Progenitor cell of endocrine pancreas (in vitro differentiated cells): ENCODE results near the gene C4BPA. TPM values are rescaled to one million over a fixed set of nuclear protein-coding genes. Genes with fewer than 3 reads are reported as not detected.

ENCODE experiments used
- DNase-seq: peaks from one replicate; pipeline ENCODE4 v3.0.0; 2021; ENCODE audit warnings: low spot score; ENCODE audit not compliant: unreplicated experiment
- H3K27ac Mint-ChIP-seq: 2 replicates; pipeline ENCODE4 v1.8.0; 2021; ENCODE audit warnings: mild to moderate bottlenecking, moderate library complexity, mixed read lengths
- H3K27me3 Mint-ChIP-seq: 2 replicates; pipeline ENCODE4 v1.8.0; 2021; ENCODE audit warnings: mixed read lengths
- H3K36me3 Mint-ChIP-seq: 2 replicates; pipeline ENCODE4 v1.8.0; 2022; ENCODE audit warnings: mixed read lengths; ENCODE audit not compliant: insufficient read depth
- H3K4me1 Mint-ChIP-seq: 2 replicates; pipeline ENCODE4 v1.8.0; 2021; ENCODE audit warnings: low read depth, mixed read lengths
- H3K4me3 Mint-ChIP-seq: 2 replicates; pipeline ENCODE4 v1.8.0; 2021; ENCODE audit warnings: low read depth, mild to moderate bottlenecking, moderate library complexity, mixed read lengths
- H3K9me3 Mint-ChIP-seq: 2 replicates; pipeline ENCODE4 v1.8.0; 2021; ENCODE audit warnings: low read depth, mixed read lengths
- long read RNA-seq: library from polyadenylated mRNA; unstranded; transcript quantifications from one replicate; pipeline ENCODE4 v2.0.0, GENCODE V29; 2020
- total RNA-seq: library from RNA; stranded (reverse); gene quantifications from 2 replicates; pipeline ENCODE4 v1.2.1, GENCODE V29; 2021
- TF ChIP-seq, protein P1 (sequence below): fragments of 200-600 bp; sonication (generic); IDR thresholded peaks from one replicate; pipeline ENCODE4 v1.5.0; 2021; ENCODE audit warnings: antibody characterized with exemption, mild to moderate bottlenecking; ENCODE audit not compliant: unreplicated experiment

The C4BPA gene
- total RNA-seq = not detected in 2 replicates
- long read RNA-seq = 0 reads

DNA sequence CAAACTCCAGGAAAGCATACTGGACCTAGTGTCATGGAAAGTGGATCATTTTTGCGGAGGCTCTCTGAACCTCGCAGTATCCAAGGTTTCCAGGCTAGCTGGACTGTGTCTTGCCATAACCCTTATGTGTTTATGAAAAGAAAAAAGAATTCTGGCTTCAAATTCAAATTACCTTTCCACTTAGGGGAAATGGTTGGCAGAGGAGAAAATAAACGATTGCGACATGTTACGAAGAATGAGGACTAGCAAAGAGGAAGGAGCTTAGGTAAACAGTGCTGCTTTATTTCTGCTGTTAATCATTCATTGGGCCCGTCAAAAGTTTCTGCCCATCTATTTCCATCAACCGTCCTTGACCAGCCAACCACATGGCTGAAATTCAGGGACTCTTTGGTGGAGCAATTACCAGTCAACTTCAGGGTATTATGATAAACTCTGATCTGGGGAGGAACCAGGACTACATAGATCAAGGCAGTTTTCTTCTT, at the start of gene C4BPA:
C4BPA (plus strand) TSS at position 342 of the 482 bp plus-strand sequence. CDS start 8,793 bp downstream, outside the sequence.
- H3K4me3 Mint-ChIP-seq = no peak within 1 kb of the TSS
- H3K9me3 Mint-ChIP-seq = no peaks in the 10 kb centered on the region
- no peaks in the 10 kb centered on the region for H3K36me3 Mint-ChIP-seq
- no peak for DNase-seq
- H3K27ac Mint-ChIP-seq = no peak within 1 kb of the TSS
- peaks cover 2% of the 10 kb centered on the region for H3K4me1 Mint-ChIP-seq
- no peaks in the 10 kb centered on the region for H3K27me3 Mint-ChIP-seq
- TF ChIP-seq, protein P1, sequence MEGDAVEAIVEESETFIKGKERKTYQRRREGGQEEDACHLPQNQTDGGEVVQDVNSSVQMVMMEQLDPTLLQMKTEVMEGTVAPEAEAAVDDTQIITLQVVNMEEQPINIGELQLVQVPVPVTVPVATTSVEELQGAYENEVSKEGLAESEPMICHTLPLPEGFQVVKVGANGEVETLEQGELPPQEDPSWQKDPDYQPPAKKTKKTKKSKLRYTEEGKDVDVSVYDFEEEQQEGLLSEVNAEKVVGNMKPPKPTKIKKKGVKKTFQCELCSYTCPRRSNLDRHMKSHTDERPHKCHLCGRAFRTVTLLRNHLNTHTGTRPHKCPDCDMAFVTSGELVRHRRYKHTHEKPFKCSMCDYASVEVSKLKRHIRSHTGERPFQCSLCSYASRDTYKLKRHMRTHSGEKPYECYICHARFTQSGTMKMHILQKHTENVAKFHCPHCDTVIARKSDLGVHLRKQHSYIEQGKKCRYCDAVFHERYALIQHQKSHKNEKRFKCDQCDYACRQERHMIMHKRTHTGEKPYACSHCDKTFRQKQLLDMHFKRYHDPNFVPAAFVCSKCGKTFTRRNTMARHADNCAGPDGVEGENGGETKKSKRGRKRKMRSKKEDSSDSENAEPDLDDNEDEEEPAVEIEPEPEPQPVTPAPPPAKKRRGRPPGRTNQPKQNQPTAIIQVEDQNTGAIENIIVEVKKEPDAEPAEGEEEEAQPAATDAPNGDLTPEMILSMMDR = no peak

DNA sequence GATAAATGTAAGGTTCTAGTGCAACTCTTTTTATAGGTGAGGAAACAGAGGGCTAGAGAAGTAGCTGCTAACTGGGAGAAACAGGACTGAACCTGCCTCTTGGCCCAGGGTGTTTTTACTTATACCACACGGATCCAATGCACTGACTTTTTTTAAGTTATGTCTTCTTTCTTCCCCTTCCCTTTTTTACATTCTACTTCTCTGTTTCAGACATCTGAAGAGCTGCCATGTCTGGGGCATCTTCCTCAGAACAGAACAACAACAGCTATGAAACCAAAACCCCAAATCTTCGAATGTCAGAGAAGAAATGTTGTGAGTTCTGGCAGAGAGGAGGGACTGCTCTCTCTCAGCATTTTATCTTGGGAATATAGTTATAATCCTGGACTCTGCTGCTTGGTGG, 49.5 kb upstream of the C4BPA start:
- Mint-ChIP-seq H3K36me3 (no peaks in the 10 kb centered on the region), H3K9me3 (no peaks in the 10 kb centered on the region), H3K4me3 (peak overlapping the region; percentile 97), H3K4me1 (peaks cover 10% of the 10 kb centered on the region), H3K27me3 (peaks cover 6% of the 10 kb centered on the region), H3K27ac (no peak overlapping the region)
- DNase-seq = no peak
- TF ChIP-seq, protein P1 = no peak

DNA sequence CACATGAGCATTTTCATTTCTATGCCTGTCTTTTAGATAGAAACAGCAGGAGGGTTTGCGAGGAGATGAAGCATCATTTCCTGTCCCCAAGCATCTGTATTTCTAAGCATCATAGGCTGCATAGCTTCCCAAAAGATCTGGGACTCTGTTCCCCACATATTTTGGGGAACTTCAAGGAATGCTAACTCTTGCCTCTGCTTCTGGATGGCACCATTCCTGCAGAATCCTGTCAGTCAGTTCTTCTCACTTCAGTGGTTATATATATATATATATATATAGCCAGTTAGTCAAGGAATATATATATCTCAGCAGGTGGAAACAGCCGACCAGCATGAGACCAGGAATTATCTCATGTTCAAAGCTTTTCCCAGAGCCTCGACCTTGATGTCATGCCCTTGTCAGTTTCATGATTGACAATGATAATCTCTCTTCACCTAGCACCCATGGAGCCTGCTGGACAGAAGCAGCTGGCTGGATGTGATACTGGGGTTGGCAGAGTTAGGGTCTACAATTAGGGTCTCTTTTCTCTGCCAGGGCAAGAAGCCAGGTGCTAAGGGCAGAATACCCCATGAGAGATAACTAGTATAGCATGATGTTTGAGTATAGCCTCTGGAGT, 48.5 kb upstream of the C4BPA start:
- peaks cover 5% of the 10 kb centered on the region for H3K4me1 Mint-ChIP-seq
- TF ChIP-seq, protein P1 = no peak
- H3K9me3 Mint-ChIP-seq = no peaks in the 10 kb centered on the region
- DNase-seq = no peak
- H3K27ac Mint-ChIP-seq = no peak overlapping the region
- no peaks in the 10 kb centered on the region for H3K36me3 Mint-ChIP-seq
- H3K27me3 Mint-ChIP-seq = peaks cover 6% of the 10 kb centered on the region
- H3K4me3 Mint-ChIP-seq = no peak overlapping the region

DNA sequence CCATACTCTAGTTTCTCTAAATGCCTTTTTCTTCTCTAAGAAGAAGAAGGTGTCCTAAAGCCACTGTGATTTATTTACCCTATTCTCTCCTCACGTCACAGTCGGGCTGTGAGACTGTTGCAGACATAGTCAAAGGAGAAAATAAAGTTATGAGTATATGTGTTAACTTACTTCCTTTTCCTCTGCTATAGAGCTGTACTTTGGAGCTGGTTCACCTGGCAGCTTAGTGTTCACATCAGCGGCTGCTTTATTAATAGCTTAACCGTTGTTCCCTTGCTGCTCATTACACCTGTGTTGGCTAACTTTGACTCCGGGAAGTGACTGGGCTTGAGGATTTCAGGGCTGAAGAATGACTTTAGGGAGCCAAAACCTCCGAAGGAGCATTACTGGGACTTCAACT, 47.4 kb upstream of the C4BPA start:
- H3K27me3 Mint-ChIP-seq = peaks cover 6% of the 10 kb centered on the region
- peaks cover 3% of the 10 kb centered on the region for H3K4me1 Mint-ChIP-seq
- no peak overlapping the region for H3K27ac Mint-ChIP-seq
- TF ChIP-seq, protein P1 = no peak
- H3K9me3 Mint-ChIP-seq = no peaks in the 10 kb centered on the region
- no peak overlapping the region for H3K4me3 Mint-ChIP-seq
- DNase-seq = no peak
- H3K36me3 Mint-ChIP-seq = no peaks in the 10 kb centered on the region

DNA sequence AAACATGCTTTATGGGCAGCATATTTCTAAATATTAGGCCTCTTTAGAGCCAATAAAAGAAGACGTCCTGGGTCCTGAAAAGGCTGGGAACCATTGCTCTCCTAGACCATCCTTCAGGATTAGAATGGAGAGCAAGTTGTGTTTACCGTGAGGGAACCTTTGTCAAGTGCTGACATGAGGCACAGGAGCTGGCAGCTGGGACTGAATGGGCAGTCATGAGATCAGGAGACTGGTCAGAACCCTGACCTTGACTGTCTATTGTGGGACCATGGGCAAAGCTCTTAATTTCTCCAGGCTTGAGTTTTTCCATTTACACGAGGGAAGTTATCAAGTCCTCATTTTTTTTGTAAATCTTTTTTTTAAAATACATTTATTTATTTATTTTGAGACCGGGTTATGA, 45.8 kb upstream of the C4BPA start:
- H3K4me3 Mint-ChIP-seq = no peak overlapping the region
- H3K9me3 Mint-ChIP-seq = no peaks in the 10 kb centered on the region
- H3K36me3 Mint-ChIP-seq = peaks cover 7% of the 10 kb centered on the region

More for the DNA sequence above, 45.8 kb upstream of the C4BPA start:
- H3K27ac Mint-ChIP-seq = no peak overlapping the region
- peaks cover 6% of the 10 kb centered on the region for H3K27me3 Mint-ChIP-seq
- no peak for DNase-seq
- TF ChIP-seq, protein P1 = no peak
- no peaks in the 10 kb centered on the region for H3K4me1 Mint-ChIP-seq
